Measurements from ENCODE around the gene ATP9A. TPM values are rescaled to one million over a fixed set of nuclear protein-coding genes. Genes with fewer than 3 reads are reported as not detected.

ATP9A gene
- total RNA-seq, 1 experiment from 2014 or later: 16.8 TPM

DNA sequence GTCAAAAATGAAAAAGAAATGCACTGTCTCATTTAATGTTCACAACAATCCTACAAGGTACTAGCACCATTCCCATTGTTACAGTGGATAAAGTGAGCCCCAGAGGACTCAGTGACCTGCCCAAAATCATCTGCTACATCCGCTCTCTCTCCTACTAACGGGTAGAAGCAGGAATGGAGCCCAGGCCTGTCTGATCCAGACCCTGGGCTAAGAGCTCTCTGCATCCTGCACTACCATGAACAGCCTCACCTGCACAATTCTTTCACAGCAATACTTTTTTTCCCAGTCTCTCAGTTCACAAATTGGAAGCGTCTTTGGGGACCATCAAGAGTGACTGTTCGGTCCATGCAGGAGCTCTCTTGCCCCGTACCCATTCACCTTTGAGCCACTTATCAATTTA is 31.2 kb downstream of the ATP9A start:
- Histone ChIP-seq H3K9me2 (ENCODE audit: insufficient read depth) (no peaks in the 10 kb centered on the region), H3K79me2 (ENCODE audit: insufficient read depth, low read length) (peaks cover 15% of the 10 kb centered on the region), H3K9me3 (ENCODE audit: control insufficient read depth in 1 of 2, insufficient read depth in 1 of 2, low read depth in 1 of 2, low read length in 2 of 2) (no peaks in the 10 kb centered on the region), H3K4me3 (replicated peaks in 1 of 2; ENCODE audit: low read depth in 1 of 2, low read length in 2 of 2) (no peak overlapping the region), H4K20me1 (ENCODE audit: insufficient read depth) (no peaks in the 10 kb centered on the region), H3K4me1 (ENCODE audit: control insufficient read depth in 1 of 2, insufficient read depth in 2 of 2, low read length in 2 of 2) (peaks cover 42 to 72% of the 10 kb centered on the region in 2 experiments), H3K9ac (ENCODE audit: low read length) (no peak overlapping the region), H2AFZ (ENCODE audit: low read depth, low read length, poor library complexity, severe bottlenecking) (no peak overlapping the region), H3K27me3 (ENCODE audit: insufficient read depth, low read length) (no peaks in the 10 kb centered on the region), H3K36me3 (ENCODE audit: control insufficient read depth in 1 of 2, insufficient read depth in 2 of 2, low read length in 2 of 2) (no peaks in the 10 kb centered on the region), H3K27ac (ENCODE audit: low read depth, low read length) (no peak overlapping the region), H3K4me2 (ENCODE audit: low read length) (no peak overlapping the region)
- ChIA-PET CTCF (interaction anchor here (1.0 to 1.2 kb wide), 2 partner anchors 13 to 36 kb away, joined by 3 to 4 read pairs; no protein-coding TSS in a partner anchor), POLR2A (interaction anchor here (0.7 kb wide), 1 partner anchor 41 kb away, joined by 4 read pairs; no protein-coding TSS in a partner anchor), RAD21 (ENCODE audit: low non-redundant PET in 1 of 2, low total read pairs in 2 of 2, uncharacterized antibody in 2 of 2, unreplicated experiment in 2 of 2) (no interaction called here)
- ATAC-seq (no peak), DNase-seq (ENCODE audit: low read depth, low spot score) (no peak)
- no TSS peak for BruUV-seq (replicated peaks)
- intact Hi-C loops (cut with micrococcal nuclease): no loop called here
- TF ChIP-seq JUND (IDR thresholded peaks at IDR 0.05) (no peak), CBX3 (IDR thresholded peaks at IDR 0.05; ENCODE audit: low read depth) (no peak), YY1 (IDR thresholded peaks at IDR 0.05; ENCODE audit: extremely low read depth, insufficient replicate concordance, low read depth, low read length) (no peak), ZNF274 (IDR thresholded peaks at IDR 0.05; ENCODE audit: low read depth, low read length) (no peak), ELF1 (IDR thresholded peaks at IDR 0.05; ENCODE audit: borderline replicate concordance, low read depth) (no peak), RAD21 (IDR thresholded peaks at IDR 0.05; ENCODE audit: low read depth) (no peak), POLR2A (IDR thresholded peaks at IDR 0.05; ENCODE audit: borderline replicate concordance, extremely low read depth, insufficient read depth, insufficient read length) (no peak), CEBPB (IDR thresholded peaks at IDR 0.05; ENCODE audit: low read depth) (no peak), REST (IDR thresholded peaks at IDR 0.05; ENCODE audit: low read depth) (no peak), TCF7L2 (IDR thresholded peaks at IDR 0.05; ENCODE audit: borderline replicate concordance, extremely low read depth, insufficient read depth, insufficient read length) (no peak), SRF (IDR thresholded peaks at IDR 0.05; ENCODE audit: low read depth) (no peak), SIN3A (IDR thresholded peaks at IDR 0.05; ENCODE audit: low read depth) (no peak), EGR1 (IDR thresholded peaks at IDR 0.05; ENCODE audit: low read depth) (no peak), EZH2phosphoT487 (IDR thresholded peaks at IDR 0.05; ENCODE audit: borderline replicate concordance) (no peak), MAX (IDR thresholded peaks at IDR 0.05) (no peak), SP1 (IDR thresholded peaks at IDR 0.05; ENCODE audit: low read depth) (no peak), FOSL1 (IDR thresholded peaks at IDR 0.05; ENCODE audit: low read depth) (no peak), EZH2 (IDR thresholded peaks at IDR 0.05) (no peak)
- TF ChIP-seq, protein P1, sequence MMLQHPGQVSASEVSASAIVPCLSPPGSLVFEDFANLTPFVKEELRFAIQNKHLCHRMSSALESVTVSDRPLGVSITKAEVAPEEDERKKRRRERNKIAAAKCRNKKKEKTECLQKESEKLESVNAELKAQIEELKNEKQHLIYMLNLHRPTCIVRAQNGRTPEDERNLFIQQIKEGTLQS (IDR thresholded peaks at IDR 0.05): no peak

All from HCT116 (cell line).